ENCODE measurements around the gene TMEM132D. TPM values are rescaled to one million over a fixed set of nuclear protein-coding genes. Genes with fewer than 3 reads are reported as not detected.

The TMEM132D gene
- total RNA-seq, 1 experiment from 2014 or later = not detected

GRCh38 chr12:129641926-129642325 lies 261.9 kb downstream of the TMEM132D start:
- Histone ChIP-seq H2AFZ (ENCODE audit: low read length) (no peak overlapping the region), H3K4me1 (ENCODE audit: low read length) (no peaks in the 10 kb centered on the region), H3K27ac (ENCODE audit: low read length) (no peak overlapping the region), H3K9me2 (replicated peaks; ENCODE audit: insufficient read depth, low read length) (no peaks in the 10 kb centered on the region), H3K27me3 (ENCODE audit: low read length) (no peaks in the 10 kb centered on the region), H3K9ac (ENCODE audit: low read length) (no peak overlapping the region), H3K9me3 (ENCODE audit: low read length) (no peaks in the 10 kb centered on the region), H3K4me3 (ENCODE audit: low read length) (no peak overlapping the region), H3K4me2 (ENCODE audit: low read depth, low read length, poor library complexity, severe bottlenecking) (no peak overlapping the region), H4K20me1 (ENCODE audit: insufficient read depth, low read depth, low read length) (no peaks in the 10 kb centered on the region), H3K36me3 (ENCODE audit: insufficient read depth, low read length) (no peaks in the 10 kb centered on the region), H3K79me2 (ENCODE audit: low read length) (no peaks in the 10 kb centered on the region)
- DNase-seq = no peak

DNA sequence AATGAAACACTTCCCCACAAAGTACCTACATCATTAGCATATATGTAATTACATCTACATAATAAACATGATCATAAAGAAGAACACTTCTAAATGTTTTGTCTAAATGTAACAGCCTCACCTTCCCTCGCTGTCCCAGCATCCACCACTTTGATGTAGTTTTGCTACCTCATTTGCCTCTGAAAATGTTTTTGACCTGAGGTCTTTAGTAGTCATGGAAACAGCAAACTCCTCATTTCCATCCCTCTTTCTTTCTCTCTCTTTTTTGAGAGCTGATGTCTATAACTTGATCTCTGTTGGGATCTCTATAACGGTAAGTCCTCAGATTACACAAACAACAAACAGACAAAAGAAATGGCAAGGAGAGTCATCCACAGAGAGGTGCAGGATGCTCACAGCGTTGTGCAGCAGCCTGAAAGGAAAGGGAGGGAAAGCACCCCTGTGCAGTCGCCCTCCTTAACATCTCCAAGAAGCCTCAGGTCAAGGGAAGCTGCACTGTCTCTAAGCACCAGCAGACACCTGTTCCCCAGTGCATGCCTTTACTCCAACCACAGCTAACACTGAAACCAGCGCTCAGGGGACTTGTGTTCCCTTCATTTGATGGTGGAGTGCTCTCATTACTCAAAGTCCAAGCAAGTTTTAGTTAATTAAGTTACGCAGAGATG lies 268.7 kb downstream of the TMEM132D start:
- no peak overlapping the region for H2AFZ ChIP-seq (ENCODE audit: low read length)
- no peaks in the 10 kb centered on the region for H3K79me2 ChIP-seq (ENCODE audit: low read length)
- no peaks in the 10 kb centered on the region for H3K9me2 ChIP-seq (replicated peaks; ENCODE audit: insufficient read depth, low read length)
- H3K4me2 ChIP-seq (ENCODE audit: low read depth, low read length, poor library complexity, severe bottlenecking) = no peak overlapping the region
- H3K27ac ChIP-seq (ENCODE audit: low read length) = no peak overlapping the region
- no peaks in the 10 kb centered on the region for H4K20me1 ChIP-seq (ENCODE audit: insufficient read depth, low read depth, low read length)
- H3K4me1 ChIP-seq (ENCODE audit: low read length) = no peaks in the 10 kb centered on the region
- H3K36me3 ChIP-seq (ENCODE audit: insufficient read depth, low read length) = no peaks in the 10 kb centered on the region
- H3K9me3 ChIP-seq (ENCODE audit: low read length) = no peaks in the 10 kb centered on the region
- H3K9ac ChIP-seq (ENCODE audit: low read length) = no peak overlapping the region
- H3K4me3 ChIP-seq (ENCODE audit: low read length) = no peak overlapping the region
- H3K27me3 ChIP-seq (ENCODE audit: low read length) = no peaks in the 10 kb centered on the region
- no peak for DNase-seq

- H3K9me2 ChIP-seq (replicated peaks; ENCODE audit: insufficient read depth, low read length) = no peaks in the 10 kb centered on the region
- H3K4me1 ChIP-seq (ENCODE audit: low read length) = no peaks in the 10 kb centered on the region
- H2AFZ ChIP-seq (ENCODE audit: low read length) = no peak overlapping the region
- no peaks in the 10 kb centered on the region for H4K20me1 ChIP-seq (ENCODE audit: insufficient read depth, low read depth, low read length)
- H3K9ac ChIP-seq (ENCODE audit: low read length) = no peak overlapping the region
- H3K27me3 ChIP-seq (ENCODE audit: low read length) = no peaks in the 10 kb centered on the region
- H3K4me3 ChIP-seq (ENCODE audit: low read length) = no peak overlapping the region
- no peak overlapping the region for H3K4me2 ChIP-seq (ENCODE audit: low read depth, low read length, poor library complexity, severe bottlenecking)
- no peak for DNase-seq
- H3K27ac ChIP-seq (ENCODE audit: low read length) = no peak overlapping the region
- no peaks in the 10 kb centered on the region for H3K36me3 ChIP-seq (ENCODE audit: insufficient read depth, low read length)
- no peaks in the 10 kb centered on the region for H3K9me3 ChIP-seq (ENCODE audit: low read length)
- H3K79me2 ChIP-seq (ENCODE audit: low read length) = no peaks in the 10 kb centered on the region
Measured at GRCh38 chr12:129631316-129631715, 272.5 kb downstream of the TMEM132D start.

- no peaks in the 10 kb centered on the region for H3K9me2 ChIP-seq (replicated peaks; ENCODE audit: insufficient read depth, low read length)
- H3K36me3 ChIP-seq (ENCODE audit: insufficient read depth, low read length) = no peaks in the 10 kb centered on the region
- H3K4me2 ChIP-seq (ENCODE audit: low read depth, low read length, poor library complexity, severe bottlenecking) = no peak overlapping the region
Measured at GRCh38 chr12:129629901-129630300, 273.9 kb downstream of the TMEM132D start.

GRCh38 chr12:129622566-129622965 lies 281.3 kb downstream of the TMEM132D start:
- Histone ChIP-seq H3K9me2 (replicated peaks; ENCODE audit: insufficient read depth, low read length) (no peaks in the 10 kb centered on the region), H3K36me3 (ENCODE audit: insufficient read depth, low read length) (no peaks in the 10 kb centered on the region), H3K27ac (ENCODE audit: low read length) (no peak overlapping the region), H3K4me2 (ENCODE audit: low read depth, low read length, poor library complexity, severe bottlenecking) (no peak overlapping the region), H3K4me3 (ENCODE audit: low read length) (no peak overlapping the region), H4K20me1 (ENCODE audit: insufficient read depth, low read depth, low read length) (no peaks in the 10 kb centered on the region), H3K9me3 (ENCODE audit: low read length) (peaks cover 4% of the 10 kb centered on the region; the same call in 1 of the 2 replicates), H3K4me1 (ENCODE audit: low read length) (no peaks in the 10 kb centered on the region), H3K9ac (ENCODE audit: low read length) (no peak overlapping the region), H2AFZ (ENCODE audit: low read length) (no peak overlapping the region), H3K27me3 (ENCODE audit: low read length) (no peaks in the 10 kb centered on the region), H3K79me2 (ENCODE audit: low read length) (no peaks in the 10 kb centered on the region)
- no peak for DNase-seq

More at GRCh38 chr12:129629901-129630300, 273.9 kb downstream of the TMEM132D start:
- Histone ChIP-seq H3K27ac (ENCODE audit: low read length) (no peak overlapping the region), H3K9ac (ENCODE audit: low read length) (no peak overlapping the region), H4K20me1 (ENCODE audit: insufficient read depth, low read depth, low read length) (no peaks in the 10 kb centered on the region), H3K4me1 (ENCODE audit: low read length) (no peaks in the 10 kb centered on the region), H3K4me3 (ENCODE audit: low read length) (no peak overlapping the region), H3K9me3 (ENCODE audit: low read length) (no peaks in the 10 kb centered on the region), H3K79me2 (ENCODE audit: low read length) (no peaks in the 10 kb centered on the region), H2AFZ (ENCODE audit: low read length) (no peak overlapping the region), H3K27me3 (ENCODE audit: low read length) (no peaks in the 10 kb centered on the region)
- DNase-seq = no peak

DNA sequence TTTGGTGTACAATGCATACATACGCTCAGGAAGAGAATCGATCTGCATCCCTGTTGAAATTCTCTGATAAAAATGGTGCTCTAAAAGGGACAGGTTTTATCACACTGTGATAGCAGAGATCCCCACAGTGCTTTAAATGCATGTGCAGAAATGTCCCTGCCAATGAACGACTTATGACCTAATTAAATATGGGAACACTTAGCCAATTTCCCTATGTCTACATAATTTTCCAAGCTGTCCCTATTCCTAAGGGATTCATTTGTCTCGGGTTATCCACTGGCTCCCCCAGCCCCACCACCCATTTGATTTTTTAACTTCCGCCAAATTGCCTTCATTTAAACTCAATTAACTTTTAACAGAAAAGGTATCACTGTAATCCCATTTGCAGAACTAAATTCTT lies 284.6 kb downstream of the TMEM132D start:
- no peak for DNase-seq
- Histone ChIP-seq H3K36me3 (ENCODE audit: insufficient read depth, low read length) (no peaks in the 10 kb centered on the region), H4K20me1 (ENCODE audit: insufficient read depth, low read depth, low read length) (no peaks in the 10 kb centered on the region), H3K27me3 (ENCODE audit: low read length) (no peaks in the 10 kb centered on the region), H3K4me2 (ENCODE audit: low read depth, low read length, poor library complexity, severe bottlenecking) (no peak overlapping the region), H3K4me3 (ENCODE audit: low read length) (no peak overlapping the region), H3K27ac (ENCODE audit: low read length) (no peak overlapping the region), H3K9me3 (ENCODE audit: low read length) (peaks cover 7% of the 10 kb centered on the region), H3K9ac (ENCODE audit: low read length) (no peak overlapping the region), H3K4me1 (ENCODE audit: low read length) (no peaks in the 10 kb centered on the region), H3K79me2 (ENCODE audit: low read length) (no peaks in the 10 kb centered on the region), H2AFZ (ENCODE audit: low read length) (no peak overlapping the region), H3K9me2 (replicated peaks; ENCODE audit: insufficient read depth, low read length) (no peaks in the 10 kb centered on the region)

DNA sequence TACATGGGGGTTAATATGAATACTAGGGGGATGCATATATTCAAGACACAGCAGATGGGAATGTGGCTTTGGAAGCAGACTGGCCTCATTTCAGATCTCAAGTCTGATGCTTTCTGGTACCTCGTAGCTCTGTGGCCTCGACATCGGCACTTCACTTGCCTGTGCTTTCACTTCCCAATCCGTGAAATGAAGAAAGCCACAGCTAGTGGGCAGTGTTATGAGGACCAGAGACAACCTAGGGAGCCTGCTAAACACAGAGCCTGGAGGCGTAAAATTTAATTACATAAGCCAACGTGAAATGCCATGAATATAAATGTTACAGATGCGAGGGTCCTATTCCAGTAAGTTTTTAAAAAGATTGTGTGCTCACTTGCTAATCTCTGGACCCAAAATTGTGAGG lies 286.0 kb downstream of the TMEM132D start:
- Histone ChIP-seq H3K27me3 (ENCODE audit: low read length) (no peaks in the 10 kb centered on the region), H3K4me2 (ENCODE audit: low read depth, low read length, poor library complexity, severe bottlenecking) (no peak overlapping the region), H3K9ac (ENCODE audit: low read length) (no peak overlapping the region), H3K9me2 (replicated peaks; ENCODE audit: insufficient read depth, low read length) (no peaks in the 10 kb centered on the region), H3K79me2 (ENCODE audit: low read length) (no peaks in the 10 kb centered on the region), H3K9me3 (ENCODE audit: low read length) (peaks cover 4% of the 10 kb centered on the region), H3K36me3 (ENCODE audit: insufficient read depth, low read length) (no peaks in the 10 kb centered on the region), H3K27ac (ENCODE audit: low read length) (no peak overlapping the region), H3K4me3 (ENCODE audit: low read length) (no peak overlapping the region), H2AFZ (ENCODE audit: low read length) (no peak overlapping the region), H3K4me1 (ENCODE audit: low read length) (no peaks in the 10 kb centered on the region), H4K20me1 (ENCODE audit: insufficient read depth, low read depth, low read length) (no peaks in the 10 kb centered on the region)
- no peak for DNase-seq

DNA sequence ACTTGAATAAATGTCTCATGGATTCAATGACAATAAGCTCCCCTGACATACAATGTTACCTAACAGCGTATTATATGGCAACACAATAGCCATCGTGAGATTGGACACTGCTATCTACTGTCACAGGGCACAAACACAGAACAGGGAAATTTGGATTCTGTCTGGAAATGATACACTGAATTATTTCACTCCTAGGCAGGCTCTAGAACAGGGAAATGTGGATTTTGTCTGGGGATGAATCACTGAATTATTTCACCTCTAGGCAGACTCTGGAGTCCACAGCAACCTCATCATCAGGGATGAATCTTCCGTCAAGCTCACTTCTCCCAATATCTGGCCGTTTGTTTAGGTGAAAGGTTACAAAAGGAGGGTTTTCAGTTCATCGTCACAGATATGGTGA lies 288.8 kb downstream of the TMEM132D start:
- peaks cover 3% of the 10 kb centered on the region for H3K9me3 ChIP-seq (ENCODE audit: low read length)
- H3K27ac ChIP-seq (ENCODE audit: low read length) = no peak overlapping the region
- DNase-seq = no peak
- no peaks in the 10 kb centered on the region for H3K9me2 ChIP-seq (replicated peaks; ENCODE audit: insufficient read depth, low read length)
- H3K4me1 ChIP-seq (ENCODE audit: low read length) = no peaks in the 10 kb centered on the region
- no peaks in the 10 kb centered on the region for H4K20me1 ChIP-seq (ENCODE audit: insufficient read depth, low read depth, low read length)
- H3K4me3 ChIP-seq (ENCODE audit: low read length) = no peak overlapping the region
- no peaks in the 10 kb centered on the region for H3K27me3 ChIP-seq (ENCODE audit: low read length)
- H3K4me2 ChIP-seq (ENCODE audit: low read depth, low read length, poor library complexity, severe bottlenecking) = no peak overlapping the region
- H2AFZ ChIP-seq (ENCODE audit: low read length) = no peak overlapping the region
- H3K9ac ChIP-seq (ENCODE audit: low read length) = no peak overlapping the region
- no peaks in the 10 kb centered on the region for H3K36me3 ChIP-seq (ENCODE audit: insufficient read depth, low read length)
- H3K79me2 ChIP-seq (ENCODE audit: low read length) = no peaks in the 10 kb centered on the region

Data from Karpas-422 (cell line).